ENCODE results near the gene RPF1. TPM values are rescaled to one million over a fixed set of nuclear protein-coding genes. Genes with fewer than 3 reads are reported as not detected.
"Not testable (repeated sequence)": the region's sequence is repeated elsewhere in the genome, so short reads cannot be mapped to it uniquely, and the experiment has no call there.

The RPF1 gene
- total RNA-seq, 2 experiments from 2014 or later, result 67.6 to 69.4 TPM

DNA sequence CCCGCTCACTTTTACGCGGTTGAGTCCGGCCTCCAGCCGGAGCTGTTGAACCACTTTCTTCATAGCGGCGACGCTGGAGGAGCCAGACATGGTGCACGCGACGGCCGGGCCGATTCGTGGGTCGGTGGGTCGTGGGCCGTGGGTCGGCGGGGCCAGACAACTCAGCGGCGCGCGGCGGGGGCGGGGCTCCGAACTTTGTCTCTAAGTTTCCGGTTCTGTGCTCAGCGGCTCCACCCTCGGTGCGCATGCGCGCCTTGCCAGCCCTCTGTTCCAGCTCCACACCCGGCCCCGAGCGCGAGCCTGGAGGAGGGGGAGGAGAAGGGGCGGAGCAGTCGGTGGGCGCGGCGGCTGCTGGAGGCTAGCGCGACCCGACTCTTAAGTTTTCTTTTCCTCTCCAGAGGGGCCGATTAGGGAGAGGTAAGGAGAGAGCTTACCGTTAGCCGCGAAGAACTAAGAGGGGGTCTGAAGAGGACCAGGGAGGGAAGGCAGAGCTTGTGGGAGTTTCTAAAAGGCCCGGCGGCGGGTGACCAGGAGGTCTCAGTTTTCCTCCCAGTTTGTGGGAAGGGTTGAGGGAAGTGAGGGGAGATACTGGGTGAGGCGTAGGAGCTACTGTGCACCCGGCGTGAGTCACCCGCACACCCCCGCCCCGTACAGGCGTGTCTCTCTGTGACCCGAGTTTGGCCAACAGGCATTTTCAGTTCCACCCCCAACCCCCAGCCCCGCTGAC lies 27.1 kb downstream of the RPF1 start, which contains the start of the genes GNG5 and SPATA1:
Gene GNG5 (minus strand): TSS at position 580 of the 727 bp plus-strand sequence. CDS start 490 bp downstream, at position 90.
Gene SPATA1 (plus strand): TSS at position 385 of the 727 bp plus-strand sequence. CDS start 9,974 bp downstream, outside the sequence.
- ChIA-PET POLR2A (interaction anchor here (0.6 to 4.3 kb wide), 23 partner anchors 8 to 770 kb away, joined by 3 to 81 read pairs (median 3); partner anchors contain the start of genes BCL10, CTBS, PRKACB and RPF1), CTCF (interaction anchor here (1.0 to 1.4 kb wide), 8 partner anchors 16 to 362 kb away, joined by 3 to 8 read pairs (median 3); partner anchors contain the start of genes CTBS and PRKACB)
- Mint-ChIP-seq H3K4me3 (peak within 1 kb of the TSS; percentile 96), H3K27ac (peak within 1 kb of the TSS; percentile 88), H3K4me1 (ENCODE audit: low read depth) (peaks cover 62% of the 10 kb centered on the region), H3K27me3 (no peaks in the 10 kb centered on the region), H3K9me3 (no peaks in the 10 kb centered on the region), H3K36me3 (ENCODE audit: low read depth) (peaks cover 22% of the 10 kb centered on the region)
- intact Hi-C loops (cut with DNase I, micrococcal nuclease), result loop anchor here (1.0 to 10.0 kb wide), 8 partner anchors 27 to 769 kb away; partner anchors contain the start of genes PRKACB (in 2 of the 2), BCL10 (in 1 of the 2), CTBS (in 1 of the 2) and RPF1 (in 1 of the 2)
- DNase-seq, result peak; percentile 94 to 99 (median 97)
- H3K4me1 ChIP-seq (ENCODE audit: insufficient read depth, low read length), result peaks cover 21% of the 10 kb centered on the region
- no peaks in the 10 kb centered on the region for H3K27me3 ChIP-seq (ENCODE audit: control insufficient read depth in 1 of 2, insufficient read depth in 2 of 2, low read length in 2 of 2)
- peak; percentile 92 for ATAC-seq (ENCODE audit: poor library complexity)
- TF ChIP-seq, protein P1, sequence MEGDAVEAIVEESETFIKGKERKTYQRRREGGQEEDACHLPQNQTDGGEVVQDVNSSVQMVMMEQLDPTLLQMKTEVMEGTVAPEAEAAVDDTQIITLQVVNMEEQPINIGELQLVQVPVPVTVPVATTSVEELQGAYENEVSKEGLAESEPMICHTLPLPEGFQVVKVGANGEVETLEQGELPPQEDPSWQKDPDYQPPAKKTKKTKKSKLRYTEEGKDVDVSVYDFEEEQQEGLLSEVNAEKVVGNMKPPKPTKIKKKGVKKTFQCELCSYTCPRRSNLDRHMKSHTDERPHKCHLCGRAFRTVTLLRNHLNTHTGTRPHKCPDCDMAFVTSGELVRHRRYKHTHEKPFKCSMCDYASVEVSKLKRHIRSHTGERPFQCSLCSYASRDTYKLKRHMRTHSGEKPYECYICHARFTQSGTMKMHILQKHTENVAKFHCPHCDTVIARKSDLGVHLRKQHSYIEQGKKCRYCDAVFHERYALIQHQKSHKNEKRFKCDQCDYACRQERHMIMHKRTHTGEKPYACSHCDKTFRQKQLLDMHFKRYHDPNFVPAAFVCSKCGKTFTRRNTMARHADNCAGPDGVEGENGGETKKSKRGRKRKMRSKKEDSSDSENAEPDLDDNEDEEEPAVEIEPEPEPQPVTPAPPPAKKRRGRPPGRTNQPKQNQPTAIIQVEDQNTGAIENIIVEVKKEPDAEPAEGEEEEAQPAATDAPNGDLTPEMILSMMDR (IDR thresholded peaks at IDR 0.05), result no peak
- H3K9me3 ChIP-seq (ENCODE audit: control insufficient read depth in 1 of 2, insufficient read depth in 1 of 2, low read length in 2 of 2), result no peaks in the 10 kb centered on the region
- peak within 1 kb of the TSS; percentile 95 for H3K4me3 ChIP-seq (ENCODE audit: low read length)
- no peaks in the 10 kb centered on the region for H3K36me3 ChIP-seq (ENCODE audit: insufficient read depth, low read length)
- peak within 1 kb of the TSS; percentile 75 to 91 for H3K27ac ChIP-seq (ENCODE audit: low read depth in 1 of 2, low read length in 2 of 2)

GRCh38 chr1:84506729-84507453 lies 27.8 kb downstream of the RPF1 start:
- H3K36me3 ChIP-seq (ENCODE audit: insufficient read depth, low read length), result no peaks in the 10 kb centered on the region
- peaks cover 21% of the 10 kb centered on the region for H3K4me1 ChIP-seq (ENCODE audit: insufficient read depth, low read length)
- Mint-ChIP-seq H3K4me3 (peak overlapping the region; percentile 96), H3K4me1 (ENCODE audit: low read depth) (peaks cover 55% of the 10 kb centered on the region), H3K36me3 (ENCODE audit: low read depth) (peaks cover 15% of the 10 kb centered on the region), H3K9me3 (no peaks in the 10 kb centered on the region), H3K27me3 (no peaks in the 10 kb centered on the region), H3K27ac (peak overlapping the region; percentile 88)
- TF ChIP-seq, protein P1 (IDR thresholded peaks at IDR 0.05), result no peak
- H3K27ac ChIP-seq (ENCODE audit: low read depth in 1 of 2, low read length in 2 of 2), result peak overlapping the region; percentile 75 to 91
- H3K4me3 ChIP-seq (ENCODE audit: low read length), result peak overlapping the region; percentile 95
- intact Hi-C loops (cut with DNase I, micrococcal nuclease), result loop anchor here (1.0 to 10.0 kb wide), 8 partner anchors 28 to 768 kb away; partner anchors contain the start of genes PRKACB (in 2 of the 2), BCL10 (in 1 of the 2), CTBS (in 1 of the 2) and RPF1 (in 1 of the 2)
- CTCF ChIA-PET, result interaction anchor here (1.0 to 1.8 kb wide), 9 partner anchors 15 to 363 kb away, joined by 3 to 8 read pairs (median 3); partner anchors contain the start of gene PRKACB
- H3K9me3 ChIP-seq (ENCODE audit: control insufficient read depth in 1 of 2, insufficient read depth in 1 of 2, low read length in 2 of 2), result no peaks in the 10 kb centered on the region
- H3K27me3 ChIP-seq (ENCODE audit: control insufficient read depth in 1 of 2, insufficient read depth in 2 of 2, low read length in 2 of 2), result no peaks in the 10 kb centered on the region
- DNase-seq (peak in 1 of 14 experiments; percentile 9), ATAC-seq (ENCODE audit: poor library complexity) (no peak)
- POLR2A ChIA-PET, result interaction anchor here (0.6 to 4.3 kb wide), 23 partner anchors 8 to 770 kb away, joined by 3 to 81 read pairs (median 3); partner anchors contain the start of genes BCL10, CTBS, PRKACB and RPF1

DNA sequence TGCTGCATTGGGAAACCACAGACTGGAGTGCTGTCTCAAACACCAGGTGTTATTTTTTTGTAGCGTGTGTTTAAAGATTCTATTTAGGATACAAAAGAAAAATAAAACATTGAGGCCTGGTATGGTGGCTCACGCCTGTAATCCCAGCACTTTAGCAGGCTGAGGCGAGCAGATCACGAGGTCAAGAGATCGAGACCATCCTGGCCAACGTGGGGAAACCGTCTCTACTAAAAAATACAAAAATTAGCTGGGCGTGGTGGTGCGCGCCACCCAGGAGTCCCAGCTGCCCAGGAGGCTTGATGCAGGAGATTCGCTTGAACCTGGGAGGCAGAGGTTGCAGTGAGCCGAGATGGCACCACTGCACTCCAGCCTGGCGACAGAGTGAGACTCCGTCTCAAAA lies 28.8 kb downstream of the RPF1 start:
- peaks cover 47% of the 10 kb centered on the region for H3K4me1 Mint-ChIP-seq (ENCODE audit: low read depth)
- H3K27me3 Mint-ChIP-seq; ATAC-seq (ENCODE audit: poor library complexity); POLR2A ChIA-PET; DNase-seq; H3K27ac Mint-ChIP-seq; H3K36me3 ChIP-seq (ENCODE audit: insufficient read depth, low read length); H3K4me3 ChIP-seq (ENCODE audit: low read length); H3K27ac ChIP-seq (ENCODE audit: low read depth in 1 of 2, low read length in 2 of 2); H3K9me3 Mint-ChIP-seq; H3K27me3 ChIP-seq (ENCODE audit: control insufficient read depth in 1 of 2, insufficient read depth in 2 of 2, low read length in 2 of 2); H3K9me3 ChIP-seq (ENCODE audit: control insufficient read depth in 1 of 2, insufficient read depth in 1 of 2, low read length in 2 of 2): not testable (repeated sequence)
- H3K4me3 Mint-ChIP-seq, result peak overlapping the region; percentile 21
- CTCF ChIA-PET, result interaction anchor here (1.1 to 1.8 kb wide), 2 partner anchors 28 to 66 kb away, joined by 3 read pairs; no protein-coding TSS in a partner anchor
- H3K36me3 Mint-ChIP-seq (ENCODE audit: low read depth), result peaks cover 15% of the 10 kb centered on the region
- intact Hi-C loops (cut with DNase I, micrococcal nuclease), result loop anchor here (2.0 to 10.0 kb wide), 8 partner anchors 36 to 767 kb away; partner anchors contain the start of genes PRKACB (in 2 of the 2), BCL10 (in 1 of the 2), CTBS (in 1 of the 2) and SSX2IP (in 1 of the 2)
- peaks cover 20% of the 10 kb centered on the region for H3K4me1 ChIP-seq (ENCODE audit: insufficient read depth, low read length)

Data from CD4-positive, alpha-beta T cell (primary cell).